Gastroesophageal sphincter (tissue), 2 donors: ENCODE results near the gene PKHD1.

Experiments
- EP300 ChIP-seq: sonication (generic); formaldehyde crosslinking; IDR thresholded peaks from one replicate; pipeline ENCODE4 v1.6.1; 2017; ENCODE audit warnings: antibody characterized with exemption, mild to moderate bottlenecking
- POLR2A ChIP-seq, 2 donors: fragments of 450-650 bp; IDR thresholded peaks; one replicate each; pipeline ENCODE4 v1.6.1; 2017; ENCODE audit warnings: antibody characterized with exemption in 2 of 2, mild to moderate bottlenecking in 2 of 2, moderate library complexity in 1 of 2

GRCh38 chr6:52115145-52115741 is 27.8 kb upstream of the PKHD1 start:
- TF ChIP-seq POLR2A (IDR thresholded peaks at IDR 0.05) (no peak), EP300 (no peak)
